Progenitor cell of endocrine pancreas (in vitro differentiated cells): ENCODE results near the gene PRUNE2. TPM values are rescaled to one million over a fixed set of nuclear protein-coding genes. Genes with fewer than 3 reads are reported as not detected.
"Not testable (repeated sequence)": the region's sequence is repeated elsewhere in the genome, so short reads cannot be mapped to it uniquely, and the experiment has no call there.

Experiments
- DNase-seq: peaks from one replicate; pipeline ENCODE4 v3.0.0; 2021; ENCODE audit warnings: low spot score; ENCODE audit not compliant: unreplicated experiment
- H3K27ac Mint-ChIP-seq: 2 replicates; pipeline ENCODE4 v1.8.0; 2021; ENCODE audit warnings: mild to moderate bottlenecking, moderate library complexity, mixed read lengths
- H3K27me3 Mint-ChIP-seq: 2 replicates; pipeline ENCODE4 v1.8.0; 2021; ENCODE audit warnings: mixed read lengths
- H3K36me3 Mint-ChIP-seq: 2 replicates; pipeline ENCODE4 v1.8.0; 2022; ENCODE audit warnings: mixed read lengths; ENCODE audit not compliant: insufficient read depth
- H3K4me1 Mint-ChIP-seq: 2 replicates; pipeline ENCODE4 v1.8.0; 2021; ENCODE audit warnings: low read depth, mixed read lengths
- H3K4me3 Mint-ChIP-seq: 2 replicates; pipeline ENCODE4 v1.8.0; 2021; ENCODE audit warnings: low read depth, mild to moderate bottlenecking, moderate library complexity, mixed read lengths
- H3K9me3 Mint-ChIP-seq: 2 replicates; pipeline ENCODE4 v1.8.0; 2021; ENCODE audit warnings: low read depth, mixed read lengths
- CTCF ChIP-seq: fragments of 200-600 bp; sonication (generic); IDR thresholded peaks from one replicate; pipeline ENCODE4 v1.5.0; 2021; ENCODE audit warnings: antibody characterized with exemption, mild to moderate bottlenecking; ENCODE audit not compliant: unreplicated experiment
- long read RNA-seq: library from polyadenylated mRNA; unstranded; transcript quantifications from one replicate; pipeline ENCODE4 v2.0.0, GENCODE V29; 2020
- total RNA-seq: library from RNA; stranded (reverse); gene quantifications from 2 replicates; pipeline ENCODE4 v1.2.1, GENCODE V29; 2021

Gene PRUNE2
- total RNA-seq: 5.4 and 5.6 TPM in 2 replicates
- long read RNA-seq, partial matches to known transcripts: 1 of 2 reads
- long read RNA-seq, other reads (novel, unspliced or antisense): 1 of 2 reads

- Mint-ChIP-seq H3K27me3 (peaks cover 95% of the 10 kb centered on the region), H3K36me3 (no peaks in the 10 kb centered on the region), H3K4me3 (peak within 1 kb of the TSS; percentile 71), H3K9me3 (no peaks in the 10 kb centered on the region), H3K27ac (no peak within 1 kb of the TSS), H3K4me1 (peaks cover 11% of the 10 kb centered on the region)
- TF ChIP-seq CTCF: no peak
- DNase-seq: peak; percentile 93
Measured at GRCh38 chr9:76905791-76906646, at the start of gene PRUNE2. Gene PRUNE2, minus strand, starts transcription at chr9:76906114. Its CDS starts 151 bp downstream, at chr9:76905963.

- DNase-seq, H3K4me3 Mint-ChIP-seq, H3K27ac Mint-ChIP-seq, H3K9me3 Mint-ChIP-seq, H3K4me1 Mint-ChIP-seq, H3K36me3 Mint-ChIP-seq: not testable (repeated sequence)
- H3K27me3 Mint-ChIP-seq: peaks cover 15% of the 10 kb centered on the region
Measured at GRCh38 chr9:76955406-76955805, 49.5 kb upstream of the PRUNE2 start.

- H3K4me1 Mint-ChIP-seq: peaks cover 2% of the 10 kb centered on the region
- peaks cover 16% of the 10 kb centered on the region for H3K27me3 Mint-ChIP-seq
- H3K36me3 Mint-ChIP-seq: no peaks in the 10 kb centered on the region
- DNase-seq: no peak
- no peak for TF ChIP-seq CTCF
- H3K4me3 Mint-ChIP-seq: no peak overlapping the region
- H3K27ac Mint-ChIP-seq: no peak overlapping the region
- peaks cover 10% of the 10 kb centered on the region for H3K9me3 Mint-ChIP-seq
Measured at GRCh38 chr9:76949865-76950264, 44.0 kb upstream of the PRUNE2 start.

- H3K4me1 Mint-ChIP-seq: no peaks in the 10 kb centered on the region
- no peaks in the 10 kb centered on the region for H3K9me3 Mint-ChIP-seq
Measured at GRCh38 chr9:76944011-76944410, 38.1 kb upstream of the PRUNE2 start.

GRCh38 chr9:76943054-76943453 lies 37.1 kb upstream of the PRUNE2 start:
- H3K4me1 Mint-ChIP-seq: no peaks in the 10 kb centered on the region
- H3K36me3 Mint-ChIP-seq: no peaks in the 10 kb centered on the region
- DNase-seq: no peak
- no peaks in the 10 kb centered on the region for H3K9me3 Mint-ChIP-seq
- no peak overlapping the region for H3K4me3 Mint-ChIP-seq
- peaks cover 6% of the 10 kb centered on the region for H3K27me3 Mint-ChIP-seq
- no peak for TF ChIP-seq CTCF
- no peak overlapping the region for H3K27ac Mint-ChIP-seq

More at GRCh38 chr9:76944011-76944410, 38.1 kb upstream of the PRUNE2 start:
- H3K27ac Mint-ChIP-seq: no peak overlapping the region
- H3K4me3 Mint-ChIP-seq: no peak overlapping the region
- no peaks in the 10 kb centered on the region for H3K36me3 Mint-ChIP-seq
- no peak for TF ChIP-seq CTCF
- DNase-seq: no peak
- peaks cover 8% of the 10 kb centered on the region for H3K27me3 Mint-ChIP-seq
